Astrocyte (in vitro differentiated cells and primary cell): ENCODE measurements around the gene CERS5.

Experiments
- CTCF ChIP-seq: IDR thresholded peaks from 2 replicates; pipeline ENCODE4 v1.5.1; 2011; ENCODE audit warnings: low read depth, mild to moderate bottlenecking, inconsistent platforms, low read length, moderate library complexity; ENCODE audit not compliant: insufficient read depth
- EZH2 ChIP-seq: IDR thresholded peaks from 2 replicates; pipeline ENCODE4 v1.6.1; 2012; ENCODE audit warnings: mild to moderate bottlenecking, low read length, inconsistent platforms; ENCODE audit not compliant: insufficient read depth

- TF ChIP-seq CTCF, result no peak
- TF ChIP-seq EZH2, result no peak
Observed at GRCh38 chr12:50087995-50088394, 79.2 kb downstream of the CERS5 start.
